DMS153 treated with DMSO at 0.1 percent for 48 hours (cell line): ENCODE results near the gene FTCDNL1.

ENCODE experiments used
- DNase-seq: peaks from one replicate; lab custom pipeline; 2025; ENCODE audit not compliant: unreplicated experiment; lab: John Stamatoyannopoulos, UW

The FTCDNL1 gene

DNA sequence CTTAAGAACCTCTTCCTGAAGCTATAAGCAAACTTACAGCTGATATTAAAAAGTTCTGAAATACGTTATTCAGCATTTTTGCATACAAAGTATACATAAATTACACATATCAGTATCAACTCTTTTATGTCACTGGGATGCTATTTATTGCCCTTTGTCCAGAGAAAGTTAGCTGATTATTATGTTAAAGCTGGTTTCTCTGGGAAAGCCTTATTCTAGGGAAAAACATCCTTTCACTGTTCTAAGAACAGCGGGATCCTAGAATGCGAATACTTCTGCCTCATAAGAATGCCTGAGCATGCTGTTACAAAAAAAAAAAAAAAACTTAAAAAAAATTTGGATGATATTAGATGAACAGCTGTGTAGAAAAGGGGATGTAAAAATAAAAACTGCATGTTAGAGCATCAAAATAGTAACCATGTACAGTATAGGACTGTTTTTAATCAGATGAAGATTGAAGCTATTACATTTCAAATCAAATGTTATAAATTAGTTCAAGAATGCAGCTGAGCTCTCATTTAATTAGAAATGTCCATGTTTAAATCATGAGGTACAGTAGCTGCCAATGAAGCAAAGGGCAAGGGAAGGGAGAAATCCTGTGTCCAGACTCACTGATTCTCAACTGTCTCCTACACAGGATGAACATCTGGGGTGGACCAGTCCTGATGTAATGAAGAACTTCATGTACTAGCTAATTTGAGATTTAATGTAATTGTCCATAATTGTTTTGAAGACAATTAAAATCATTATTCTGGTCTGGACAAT lies 8.2 kb downstream of the FTCDNL1 start:
- no peak for DNase-seq

GRCh38 chr2:199841409-199841808 lies 9.6 kb downstream of the FTCDNL1 start:
- DNase-seq, result no peak

GRCh38 chr2:199838399-199838798 lies 12.6 kb downstream of the FTCDNL1 start:
- DNase-seq, result no peak

DNA sequence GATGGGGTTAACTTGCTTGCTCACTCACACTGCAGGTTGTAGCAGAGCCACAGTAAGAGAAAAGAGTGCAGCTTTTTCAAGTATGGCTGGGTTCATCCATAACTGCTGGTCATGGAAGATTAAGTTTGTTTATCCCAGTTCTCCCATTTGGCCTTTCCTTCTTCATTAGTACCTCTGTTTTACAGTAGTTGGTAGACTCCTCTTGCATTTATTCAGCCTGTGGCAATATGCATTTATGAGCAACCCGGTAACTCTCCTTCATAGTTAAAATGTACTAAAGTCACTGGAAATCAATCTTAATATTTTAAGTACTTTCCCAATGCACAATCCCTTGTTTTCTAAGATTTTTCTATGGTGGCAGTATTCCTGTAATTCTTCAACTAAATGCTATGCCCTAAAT lies 14.0 kb downstream of the FTCDNL1 start:
- no peak for DNase-seq

DNA sequence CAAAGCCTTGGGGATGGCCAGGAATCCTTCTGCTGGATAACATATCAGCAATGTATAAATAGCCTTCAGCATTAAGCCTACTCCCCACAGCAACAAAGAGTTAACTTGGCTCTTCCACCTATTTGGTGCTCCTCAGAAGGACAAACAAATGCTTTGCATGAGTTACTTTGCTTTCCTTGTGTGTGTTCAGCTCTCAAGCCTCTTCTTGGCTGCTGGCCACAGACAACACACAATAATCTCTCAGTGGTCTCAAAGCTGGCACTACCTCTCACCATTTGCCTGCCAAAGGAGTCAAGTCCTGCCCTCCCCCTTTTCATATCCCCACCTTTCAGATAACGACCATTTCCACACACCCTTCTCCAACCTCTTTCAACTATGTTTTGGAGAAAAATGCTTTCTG lies 17.5 kb downstream of the FTCDNL1 start:
- DNase-seq, result no peak

- no peak for DNase-seq
Observed at GRCh38 chr2:199830531-199830930, 20.5 kb downstream of the FTCDNL1 start.

DNA sequence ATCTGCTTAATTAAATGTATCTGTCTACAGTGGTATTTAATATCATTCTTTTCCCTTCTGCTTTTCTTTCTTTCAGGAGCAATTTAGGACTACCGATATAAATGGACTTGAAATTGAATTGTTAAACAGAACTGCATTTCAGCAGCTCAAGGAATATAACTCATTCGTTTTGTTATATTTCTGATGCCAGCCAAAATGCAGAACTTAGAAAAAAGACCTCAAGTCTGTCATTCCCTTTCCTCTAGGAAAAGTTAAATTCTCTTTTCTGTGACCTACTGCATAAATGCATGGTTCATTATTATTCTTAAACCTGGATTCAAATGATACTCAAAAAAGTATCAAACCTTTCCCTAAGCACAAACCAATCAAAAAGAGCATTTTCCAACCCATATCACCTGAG lies 21.4 kb downstream of the FTCDNL1 start:
- DNase-seq, result no peak

- no peak for DNase-seq
Observed at GRCh38 chr2:199819746-199820145, 31.2 kb downstream of the FTCDNL1 start.

DNA sequence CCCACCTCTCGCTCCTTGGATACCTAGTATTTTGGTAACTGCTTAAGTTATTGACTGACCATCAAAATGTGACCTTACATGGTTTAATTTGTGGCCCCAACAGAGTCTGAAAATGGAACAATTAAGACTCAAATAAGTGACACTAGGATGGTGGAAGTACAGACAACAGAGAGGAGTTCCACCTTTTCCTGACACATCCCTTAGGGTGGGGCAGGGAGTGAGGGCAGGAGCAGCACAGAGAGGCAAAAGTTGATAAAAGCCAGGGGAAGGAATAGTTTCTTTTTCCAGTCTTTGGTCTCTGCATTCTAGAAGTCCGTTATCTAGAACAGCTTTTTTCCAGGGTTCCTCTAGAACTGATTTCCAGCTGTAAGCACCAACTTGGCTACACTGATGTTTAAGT lies 32.2 kb downstream of the FTCDNL1 start:
- no peak for DNase-seq

- DNase-seq, result peak; percentile 17
Observed at GRCh38 chr2:199818026-199818425, 33.0 kb downstream of the FTCDNL1 start.

DNA sequence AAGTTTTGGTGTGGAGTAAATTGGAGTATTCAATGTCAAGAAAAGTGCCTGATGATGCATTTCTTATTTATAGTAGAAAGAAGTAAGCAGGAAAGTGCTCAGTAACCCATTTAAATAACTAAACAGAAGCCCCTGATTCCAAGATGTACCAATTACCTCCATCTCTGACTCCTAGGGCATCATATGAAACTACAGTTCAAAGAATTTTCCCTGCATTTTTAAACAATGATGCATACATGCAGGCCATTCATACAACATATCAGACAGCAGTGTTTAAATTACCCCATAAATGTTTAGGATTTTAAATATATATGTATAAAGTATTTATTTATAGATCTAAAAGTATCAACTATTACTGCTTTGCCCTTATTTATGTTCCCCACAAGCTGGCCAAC lies 36.2 kb downstream of the FTCDNL1 start:
- DNase-seq, result no peak

- no peak for DNase-seq
Observed at GRCh38 chr2:199814101-199814816, 36.7 kb downstream of the FTCDNL1 start.

DNA sequence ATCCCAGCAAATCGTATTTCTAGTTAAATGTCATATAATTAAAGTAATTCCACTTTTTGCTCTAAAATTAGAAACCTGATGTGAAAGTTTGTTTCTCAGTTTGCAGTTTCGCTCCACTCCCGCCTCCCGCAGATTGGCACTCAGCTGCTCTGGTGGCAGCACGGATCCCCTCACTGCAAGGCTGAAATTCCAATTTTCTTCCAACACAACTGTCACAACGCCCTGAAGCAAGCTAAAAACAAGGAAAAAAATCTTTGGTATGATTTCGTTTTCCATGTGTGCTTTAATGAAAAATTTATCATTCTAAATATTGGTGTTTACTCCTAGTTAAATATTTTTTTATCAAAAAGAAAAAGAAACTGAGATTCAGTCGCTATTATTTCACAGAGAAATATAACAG lies 38.5 kb downstream of the FTCDNL1 start:
- no peak for DNase-seq

DNA sequence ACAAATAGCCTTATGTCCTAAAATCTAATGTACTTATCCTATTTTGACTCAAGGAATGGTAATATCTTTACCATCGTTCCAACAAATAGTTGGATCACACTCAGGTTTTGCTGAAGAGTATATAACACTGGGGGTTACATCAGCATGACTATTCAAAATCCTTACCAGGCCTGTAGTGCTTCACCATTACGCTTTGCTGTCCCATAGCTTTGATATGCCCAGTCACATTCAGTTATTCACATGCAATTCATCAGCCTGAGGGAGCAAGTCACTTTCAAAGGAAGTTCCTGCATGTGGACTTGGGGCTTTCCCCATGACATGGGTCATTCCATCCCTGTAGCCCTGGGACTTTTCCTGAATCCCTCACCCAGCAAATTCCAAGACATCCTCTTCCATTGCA lies 39.6 kb downstream of the FTCDNL1 start:
- no peak for DNase-seq

DNA sequence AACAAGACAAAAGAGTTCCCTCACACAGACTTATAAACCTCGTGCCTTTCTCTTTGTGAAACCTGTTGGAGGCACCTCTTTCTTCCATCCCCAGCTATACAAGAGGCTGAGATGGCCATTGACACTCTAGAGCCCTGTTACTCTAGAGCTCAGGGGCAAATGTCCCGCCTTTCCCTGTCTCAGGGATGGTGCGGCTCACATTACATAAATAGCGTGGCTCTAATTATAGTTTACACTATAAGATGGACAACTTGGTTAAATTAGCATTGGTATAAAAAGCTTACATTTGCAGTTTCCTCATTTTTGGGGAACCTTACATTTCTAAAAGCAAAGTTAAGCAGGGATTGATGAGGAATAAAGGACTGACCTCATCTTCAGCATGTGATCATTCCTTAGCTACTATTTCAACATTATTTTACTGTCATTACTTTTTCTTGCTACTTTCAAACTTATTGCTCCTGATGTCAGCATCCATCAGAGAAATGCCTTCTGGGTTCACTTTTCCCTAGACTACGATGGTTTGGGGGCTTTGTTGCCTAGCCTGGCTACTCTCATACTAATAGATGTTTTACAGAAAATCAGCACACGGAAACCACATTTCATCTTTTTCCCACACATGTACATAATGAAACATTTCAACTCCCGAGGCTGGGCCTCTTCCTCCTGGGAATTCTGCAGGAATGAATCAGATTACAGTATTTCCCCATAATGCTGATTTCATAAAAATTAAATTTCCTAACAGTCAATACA lies 40.4 kb downstream of the FTCDNL1 start:
- no peak for DNase-seq

DNA sequence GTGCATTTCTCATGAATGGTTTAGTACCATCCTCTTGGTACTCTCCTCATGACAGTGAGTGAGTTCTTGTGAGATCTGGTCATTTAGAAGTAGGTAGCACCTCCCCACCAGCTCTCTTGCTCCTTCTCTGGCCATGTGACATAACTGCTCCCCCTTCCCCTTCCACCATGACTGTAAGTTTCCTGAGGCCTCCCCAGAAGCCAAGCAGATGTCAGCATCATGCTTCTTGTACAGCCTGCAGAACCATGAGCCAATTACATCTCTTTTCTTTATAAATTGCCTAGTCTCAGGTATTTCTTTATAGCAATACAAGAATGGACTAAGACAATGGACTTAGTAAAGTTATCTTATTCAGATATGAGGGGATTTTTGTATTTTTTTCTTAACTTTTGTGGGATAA lies 43.0 kb downstream of the FTCDNL1 start:
- DNase-seq, result no peak

- no peak for DNase-seq
Observed at GRCh38 chr2:199806179-199806578, 44.8 kb downstream of the FTCDNL1 start.

- no peak for DNase-seq
Observed at GRCh38 chr2:199804831-199805230, 46.2 kb downstream of the FTCDNL1 start.

DNA sequence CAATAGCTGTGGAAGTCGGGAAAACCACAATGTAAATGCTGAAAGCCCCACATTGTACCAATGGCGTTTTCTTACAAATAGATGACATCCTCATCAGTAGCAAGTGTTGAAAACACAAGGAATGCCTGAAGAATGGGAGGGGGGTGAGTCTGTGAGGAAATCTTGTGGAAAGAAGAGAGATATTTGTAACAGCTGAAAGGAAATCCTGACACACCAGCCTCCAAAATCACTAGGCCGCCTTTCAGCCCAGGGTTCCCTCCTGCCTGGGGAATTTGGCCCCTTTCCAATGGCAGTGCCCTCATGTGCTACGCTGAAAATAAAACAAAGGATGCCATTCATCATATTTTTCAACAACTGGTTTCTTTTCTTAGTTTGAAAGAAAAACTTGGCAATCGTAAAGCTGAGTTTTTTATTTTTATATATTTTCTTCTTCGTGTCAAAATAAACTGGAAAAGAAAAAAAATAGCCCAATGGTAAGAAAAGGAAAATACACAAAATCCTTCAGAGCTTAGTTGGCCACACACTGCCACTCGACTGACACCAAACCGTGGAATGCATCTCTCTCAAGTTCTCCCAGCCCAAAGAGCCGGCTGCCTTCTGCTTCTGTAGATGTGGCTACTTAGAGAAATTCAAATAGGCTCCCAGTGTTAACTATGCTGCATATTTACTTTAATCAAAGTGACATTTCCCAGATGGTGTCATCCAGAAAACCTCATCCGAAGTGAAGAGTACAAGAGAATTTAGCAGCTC lies 52.0 kb downstream of the FTCDNL1 start:
- no peak for DNase-seq

GRCh38 chr2:199797431-199798403 lies 53.3 kb downstream of the FTCDNL1 start:
- no peak for DNase-seq
